Sigmoid colon (tissue), 7 donors: ENCODE data around the gene LEMD2. TPM values are rescaled to one million over a fixed set of nuclear protein-coding genes. Genes with fewer than 3 reads are reported as not detected.
A peak's percentile ranks its signal among the peaks of the same experiment; 100 is the strongest.

Source experiments
- DNase-seq: peaks from one replicate; pipeline ENCODE4 v3.0.0-alpha.2; 2019
- H3K27ac ChIP-seq, 4 donors: fragments of 200-600 bp; sonication (generic); one replicate each; pipeline ENCODE4 v1.5.1; 2016 to 2019; ENCODE audit warnings: mild to moderate bottlenecking in 1 of 4
- H3K27me3 ChIP-seq, 3 donors: fragments of 200-600 bp; sonication (generic); one replicate each; pipeline ENCODE4 v1.5.1; 2019; ENCODE audit warnings: mild to moderate bottlenecking in 1 of 3
- H3K36me3 ChIP-seq, 4 donors: fragments of 200-600 bp; sonication (generic); one replicate each; pipeline ENCODE4 v1.5.1; 2016 to 2019
- H3K4me1 ChIP-seq, 4 donors: fragments of 200-600 bp; sonication (generic); one replicate each; pipeline ENCODE4 v1.5.1; 2017 to 2019
- H3K4me3 ChIP-seq, 4 donors: fragments of 200-600 bp; sonication (generic); one replicate each; pipeline ENCODE4 v1.5.1; 2017 to 2019; ENCODE audit warnings: mild to moderate bottlenecking in 2 of 4, moderate library complexity in 1 of 4
- H3K9me3 ChIP-seq, 4 donors: fragments of 200-600 bp in 3 of 4; sonication (generic) in 3 of 4; one replicate each; pipeline versions ENCODE4 v1.5.1 to v1.6.1; 2013 to 2019
- CTCF ChIP-seq, 4 experiments: fragments of 450-650 bp in 3 of 4; fragments of 200-600 bp in 1 of 4; IDR thresholded peaks; one replicate each; pipeline ENCODE4 v1.5.1; 2016 to 2019; ENCODE audit warnings: antibody characterized with exemption in 4 of 4, mild to moderate bottlenecking in 3 of 4, moderate library complexity in 2 of 4
- EP300 ChIP-seq, 4 donors: sonication (generic); formaldehyde crosslinking; IDR thresholded peaks; one replicate each; pipeline ENCODE4 v1.6.1; 2017; ENCODE audit warnings: antibody characterized with exemption in 4 of 4
- POLR2A ChIP-seq, 2 donors: fragments of 450-650 bp; IDR thresholded peaks; one replicate each; pipeline ENCODE4 v1.6.1; 2016; ENCODE audit warnings: antibody characterized with exemption in 2 of 2, mild to moderate bottlenecking in 2 of 2, moderate library complexity in 2 of 2
- POLR2AphosphoS5 ChIP-seq, 4 donors: sonication (generic); formaldehyde crosslinking; IDR thresholded peaks; one replicate each; pipeline ENCODE4 v1.6.1; 2017; ENCODE audit warnings: antibody characterized with exemption in 4 of 4
- WGBS, 2 donors: extraction: QIAGEN DNeasy Blood & Tissue Kit; methylation state at CpG; one replicate each; pipeline ENCODE4 v1.1.7; 2013; 5-methylcytosine and 5-hydroxymethylcytosine counted together
- intact Hi-C: fragments of 100-400 bp; cut with DNase I; formaldehyde crosslinking; loops from one replicate; pipeline ENCODE4 v1.15.1; 2023
- polyA plus RNA-seq, 3 donors: library from polyadenylated mRNA; stranded (reverse); fragments of 200-250 nt; gene quantifications; one replicate each; pipeline ENCODE4 v1.2.3, GENCODE V29; 2013
- total RNA-seq, 4 donors: library from RNA; depleted of rRNA; stranded (reverse); fragments of >200 nt; gene quantifications; one replicate each; pipeline ENCODE4 v1.1.0, GENCODE V29; 2016
- donor health status: healthy with polysubstance abuse.
- donor health status: Bipolar disorder and iron deficiency.
- donor health status: healthy.

The LEMD2 gene
- total and polyA plus RNA-seq, 7 donors, result 17.6 to 71.6 (median 38.3) TPM

GRCh38 chr6:33732385-33732784 is 56.5 kb downstream of the LEMD2 start:
- WGBS, 2 donors, result 92 to 95% methylated on average over 6 of the region's 6 CpGs
- no peak overlapping the region for H3K4me3 ChIP-seq
- no peaks in the 10 kb centered on the region for H3K9me3 ChIP-seq
- DNase-seq, result no peak
- H3K27ac ChIP-seq, result no peak overlapping the region
- H3K36me3 ChIP-seq, result peaks cover 0 to 63% (median 13%) of the 10 kb centered on the region in 4 donors
- no peak for TF ChIP-seq CTCF (IDR thresholded peaks at IDR 0.05)
- TF ChIP-seq POLR2A (IDR thresholded peaks at IDR 0.05), result no peak
- no peak for TF ChIP-seq POLR2AphosphoS5 (IDR thresholded peaks at IDR 0.05)
- no peak for TF ChIP-seq EP300 (IDR thresholded peaks at IDR 0.05)
- intact Hi-C loops, result no loop called here
- H3K4me1 ChIP-seq, result no peaks in the 10 kb centered on the region
- H3K27me3 ChIP-seq, result no peaks in the 10 kb centered on the region

- 65 to 81% methylated on average over 9 of the region's 9 CpGs for WGBS, 2 donors
- intact Hi-C loops, result no loop called here
- TF ChIP-seq CTCF (IDR thresholded peaks at IDR 0.05) (no peak), POLR2A (IDR thresholded peaks at IDR 0.05) (no peak), POLR2AphosphoS5 (IDR thresholded peaks at IDR 0.05) (no peak), EP300 (IDR thresholded peaks at IDR 0.05) (no peak)
- Histone ChIP-seq H3K27me3 (no peaks in the 10 kb centered on the region), H3K27ac (no peak overlapping the region), H3K4me3 (no peak overlapping the region), H3K36me3 (peaks cover 0 to 65% (median 13%) of the 10 kb centered on the region in 4 donors), H3K4me1 (no peaks in the 10 kb centered on the region), H3K9me3 (no peaks in the 10 kb centered on the region)
- DNase-seq, result no peak
Measured at GRCh38 chr6:33731751-33732282, 57.1 kb downstream of the LEMD2 start.

- TF ChIP-seq CTCF (IDR thresholded peaks at IDR 0.05), result no peak
- no peak for TF ChIP-seq EP300 (IDR thresholded peaks at IDR 0.05)
- TF ChIP-seq POLR2AphosphoS5 (IDR thresholded peaks at IDR 0.05), result no peak
- no peak for TF ChIP-seq POLR2A (IDR thresholded peaks at IDR 0.05)
- H3K36me3 ChIP-seq, result peaks cover 0 to 71% (median 13%) of the 10 kb centered on the region in 4 donors
- H3K4me1 ChIP-seq, result no peaks in the 10 kb centered on the region
- 86 to 91% methylated on average over 7 of the region's 7 CpGs for WGBS, 2 donors
- intact Hi-C loops, result no loop called here
- no peaks in the 10 kb centered on the region for H3K27me3 ChIP-seq
- H3K27ac ChIP-seq, result no peak overlapping the region
- H3K9me3 ChIP-seq, result no peaks in the 10 kb centered on the region
- H3K4me3 ChIP-seq, result no peak overlapping the region
- DNase-seq, result no peak
Measured at GRCh38 chr6:33731035-33731434, 57.9 kb downstream of the LEMD2 start.

- Histone ChIP-seq H3K36me3 (peaks cover 0 to 67% (median 13%) of the 10 kb centered on the region in 4 donors), H3K4me3 (no peak overlapping the region), H3K9me3 (no peaks in the 10 kb centered on the region), H3K4me1 (no peaks in the 10 kb centered on the region), H3K27me3 (no peaks in the 10 kb centered on the region), H3K27ac (no peak overlapping the region)
- no peak for DNase-seq
- WGBS, 2 donors, result 79 to 86% methylated on average over 10 of the region's 10 CpGs
- intact Hi-C loops, result no loop called here
- TF ChIP-seq POLR2AphosphoS5 (IDR thresholded peaks at IDR 0.05) (peak in 1 of 4 donors; percentile 11), CTCF (IDR thresholded peaks at IDR 0.05) (no peak), EP300 (IDR thresholded peaks at IDR 0.05) (peak in 1 of 4 donors; percentile 62), POLR2A (IDR thresholded peaks at IDR 0.05) (no peak)
Measured at GRCh38 chr6:33730611-33731010, 58.3 kb downstream of the LEMD2 start.

- peaks cover 0 to 51% (median 5%) of the 10 kb centered on the region in 4 donors for H3K36me3 ChIP-seq
- intact Hi-C loops, result no loop called here
- no peak overlapping the region for H3K27ac ChIP-seq
- TF ChIP-seq EP300 (IDR thresholded peaks at IDR 0.05), result no peak
- TF ChIP-seq POLR2AphosphoS5 (IDR thresholded peaks at IDR 0.05), result no peak
- TF ChIP-seq CTCF (IDR thresholded peaks at IDR 0.05), result no peak
- TF ChIP-seq POLR2A (IDR thresholded peaks at IDR 0.05), result no peak
- H3K27me3 ChIP-seq, result no peaks in the 10 kb centered on the region
- no peak for DNase-seq
- 85 to 93% methylated on average over 6 of the region's 6 CpGs for WGBS, 2 donors
- H3K4me1 ChIP-seq, result peaks cover 0 to 6% (median 0%) of the 10 kb centered on the region in 4 donors
- no peaks in the 10 kb centered on the region for H3K9me3 ChIP-seq
- H3K4me3 ChIP-seq, result no peak overlapping the region
Measured at GRCh38 chr6:33729059-33729458, 59.9 kb downstream of the LEMD2 start.
